ENCODE measurements around the gene TRAF4.
"Not testable (repeated sequence)": the region's sequence is repeated elsewhere in the genome, so short reads cannot be mapped to it uniquely, and the experiment has no call there.

TRAF4 gene

DNA sequence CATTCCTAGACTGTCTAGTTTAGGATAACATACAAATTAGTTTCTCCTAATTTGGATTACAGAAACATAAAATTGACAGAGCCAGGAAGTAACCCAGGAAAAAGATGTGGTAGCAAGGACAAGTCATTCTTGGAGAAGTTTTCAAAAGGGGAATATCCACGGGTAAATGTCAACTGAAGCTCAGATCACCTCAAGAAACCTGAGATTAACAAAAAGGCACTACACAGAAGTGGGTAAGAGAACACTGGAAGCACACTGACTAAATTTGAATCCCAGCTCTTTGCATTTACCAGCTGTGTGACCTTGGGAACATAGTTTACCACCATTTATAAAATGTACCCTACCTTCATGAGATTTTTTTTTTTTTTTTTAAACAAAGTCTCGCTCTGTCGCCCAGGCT, 39.4 kb downstream of the TRAF4 start:
- Histone ChIP-seq H3K9ac (ENCODE audit: low read length) (no peak overlapping the region), H3K27me3 (ENCODE audit: insufficient read depth, low read length, poor library complexity) (no peaks in the 10 kb centered on the region), H3K79me2 (ENCODE audit: control insufficient read depth, insufficient read depth, low read length) (peaks cover 10% of the 10 kb centered on the region), H3K36me3 (ENCODE audit: control insufficient read depth, insufficient read depth, low read length) (no peaks in the 10 kb centered on the region), H3K4me1 (ENCODE audit: control insufficient read depth, low read depth, low read length) (no peaks in the 10 kb centered on the region), H2BK5ac (ENCODE audit: low read length) (no peak overlapping the region), H3K4ac (ENCODE audit: low read depth, low read length) (no peak overlapping the region), H2BK15ac (replicated peaks; ENCODE audit: low read depth) (no peak overlapping the region), H2BK120ac (ENCODE audit: low read depth, low read length) (no peak overlapping the region), H3K27ac (ENCODE audit: low read depth, low read length) (no peak overlapping the region), H3K4me3 (ENCODE audit: low read length) (no peak overlapping the region), H3K79me1 (ENCODE audit: low read length) (peaks cover 4% of the 10 kb centered on the region), H4K8ac (ENCODE audit: low read depth, low read length) (no peak overlapping the region), H3K23ac (ENCODE audit: low read length) (no peak overlapping the region), H3K4me2 (ENCODE audit: low read length) (no peak overlapping the region), H3K56ac (ENCODE audit: low read length) (no peak overlapping the region), H4K5ac (ENCODE audit: low read length) (no peak overlapping the region), H2AK5ac (ENCODE audit: low read length) (no peak overlapping the region), H3K18ac (ENCODE audit: low read length) (no peak overlapping the region)
- no CpG with 5 or more reads among the region's 3 CpGs for WGBS (ENCODE audit: extremely low coverage, insufficient coverage, low lambda C conversion rate)
- DNase-seq: no peak

GRCh38 chr17:28788100-28788499, 44.3 kb downstream of the TRAF4 start:
- Histone ChIP-seq H3K4me3 (ENCODE audit: low read length) (no peak overlapping the region), H3K23ac (ENCODE audit: low read length) (no peak overlapping the region), H4K5ac (ENCODE audit: low read length) (no peak overlapping the region), H3K9ac (ENCODE audit: low read length) (no peak overlapping the region), H3K56ac (ENCODE audit: low read length) (no peak overlapping the region), H3K27ac (ENCODE audit: low read depth, low read length) (no peak overlapping the region), H3K4me1 (ENCODE audit: control insufficient read depth, low read depth, low read length) (no peaks in the 10 kb centered on the region), H2BK5ac (ENCODE audit: low read length) (no peak overlapping the region), H2AK5ac (ENCODE audit: low read length) (no peak overlapping the region), H3K79me1 (ENCODE audit: low read length) (peaks cover 4% of the 10 kb centered on the region), H3K4me2 (ENCODE audit: low read length) (no peak overlapping the region), H2BK15ac (replicated peaks; ENCODE audit: low read depth) (no peak overlapping the region), H3K79me2 (ENCODE audit: control insufficient read depth, insufficient read depth, low read length) (peaks cover 8% of the 10 kb centered on the region), H3K27me3 (ENCODE audit: insufficient read depth, low read length, poor library complexity) (no peaks in the 10 kb centered on the region), H3K4ac (ENCODE audit: low read depth, low read length) (no peak overlapping the region), H4K8ac (ENCODE audit: low read depth, low read length) (no peak overlapping the region), H2BK120ac (ENCODE audit: low read depth, low read length) (no peak overlapping the region), H3K36me3 (ENCODE audit: control insufficient read depth, insufficient read depth, low read length) (no peaks in the 10 kb centered on the region), H3K18ac (ENCODE audit: low read length) (no peak overlapping the region)
- no peak for DNase-seq
- WGBS (ENCODE audit: extremely low coverage, insufficient coverage, low lambda C conversion rate): no CpG with 5 or more reads among the region's 4 CpGs

GRCh38 chr17:28792877-28793661, 49.3 kb downstream of the TRAF4 start:
- peak; percentile 43 for DNase-seq
- Histone ChIP-seq H2AK5ac (ENCODE audit: low read length) (no peak overlapping the region), H3K36me3 (ENCODE audit: control insufficient read depth, insufficient read depth, low read length) (no peaks in the 10 kb centered on the region), H2BK120ac (ENCODE audit: low read depth, low read length) (no peak overlapping the region), H4K5ac (ENCODE audit: low read length) (no peak overlapping the region), H3K27ac (ENCODE audit: low read depth, low read length) (no peak overlapping the region), H3K18ac (ENCODE audit: low read length) (no peak overlapping the region), H3K27me3 (ENCODE audit: insufficient read depth, low read length, poor library complexity) (no peaks in the 10 kb centered on the region), H3K4me1 (ENCODE audit: control insufficient read depth, low read depth, low read length) (no peaks in the 10 kb centered on the region), H2BK15ac (replicated peaks; ENCODE audit: low read depth) (no peak overlapping the region), H3K79me2 (ENCODE audit: control insufficient read depth, insufficient read depth, low read length) (peaks cover 22% of the 10 kb centered on the region), H3K4me3 (ENCODE audit: low read length) (no peak overlapping the region), H3K4ac (ENCODE audit: low read depth, low read length) (no peak overlapping the region), H3K56ac (ENCODE audit: low read length) (no peak overlapping the region), H3K79me1 (ENCODE audit: low read length) (peaks cover 5% of the 10 kb centered on the region), H4K8ac (ENCODE audit: low read depth, low read length) (no peak overlapping the region), H3K9ac (ENCODE audit: low read length) (no peak overlapping the region), H3K4me2 (ENCODE audit: low read length) (no peak overlapping the region), H2BK5ac (ENCODE audit: low read length) (no peak overlapping the region), H3K23ac (ENCODE audit: low read length) (no peak overlapping the region)
- no CpG with 5 or more reads among the region's 2 CpGs for WGBS (ENCODE audit: extremely low coverage, insufficient coverage, low lambda C conversion rate)

DNA sequence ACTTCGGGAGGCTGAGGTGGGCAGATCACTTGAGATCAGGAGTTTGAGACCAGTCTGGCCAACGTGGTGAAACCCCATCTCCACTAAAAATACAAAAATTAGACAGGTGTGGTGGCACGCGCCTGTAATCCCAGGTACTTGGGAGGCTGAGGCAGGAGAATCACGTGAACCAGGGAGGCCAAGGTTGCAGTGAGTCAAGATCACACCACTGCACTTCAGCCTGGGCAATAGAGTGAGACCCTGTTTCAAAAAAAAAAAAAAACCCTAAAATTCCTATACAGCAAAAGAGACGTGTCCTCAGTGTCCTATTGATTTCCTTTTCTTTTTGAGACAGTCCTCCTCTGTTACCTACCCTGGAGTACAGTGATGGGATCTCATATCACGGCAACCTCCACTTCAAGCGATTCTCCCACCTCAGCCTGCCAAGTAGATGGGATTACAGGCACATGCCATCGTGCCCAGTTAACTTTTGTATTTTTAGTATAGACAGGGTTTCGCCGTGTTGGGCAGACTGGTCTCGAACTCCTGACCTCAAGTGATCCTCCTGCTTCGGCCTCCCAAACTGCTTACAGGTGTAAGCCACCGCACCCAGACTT, 51.1 kb downstream of the TRAF4 start:
- not testable (repeated sequence) for H3K4me1 ChIP-seq (ENCODE audit: control insufficient read depth, low read depth, low read length); H3K23ac ChIP-seq (ENCODE audit: low read length); H3K27ac ChIP-seq (ENCODE audit: low read depth, low read length); H2BK15ac ChIP-seq (replicated peaks; ENCODE audit: low read depth); H4K8ac ChIP-seq (ENCODE audit: low read depth, low read length); H3K56ac ChIP-seq (ENCODE audit: low read length); H3K9ac ChIP-seq (ENCODE audit: low read length); H3K4me3 ChIP-seq (ENCODE audit: low read length); DNase-seq; H4K5ac ChIP-seq (ENCODE audit: low read length); H2BK120ac ChIP-seq (ENCODE audit: low read depth, low read length); H3K36me3 ChIP-seq (ENCODE audit: control insufficient read depth, insufficient read depth, low read length); H2AK5ac ChIP-seq (ENCODE audit: low read length); H3K27me3 ChIP-seq (ENCODE audit: insufficient read depth, low read length, poor library complexity); H3K4me2 ChIP-seq (ENCODE audit: low read length); H3K4ac ChIP-seq (ENCODE audit: low read depth, low read length); H2BK5ac ChIP-seq (ENCODE audit: low read length); H3K18ac ChIP-seq (ENCODE audit: low read length); H3K79me1 ChIP-seq (ENCODE audit: low read length)
- H3K79me2 ChIP-seq (ENCODE audit: control insufficient read depth, insufficient read depth, low read length): peaks cover 19% of the 10 kb centered on the region
- no CpG with 5 or more reads among the region's 14 CpGs for WGBS (ENCODE audit: extremely low coverage, insufficient coverage, low lambda C conversion rate)

DNA sequence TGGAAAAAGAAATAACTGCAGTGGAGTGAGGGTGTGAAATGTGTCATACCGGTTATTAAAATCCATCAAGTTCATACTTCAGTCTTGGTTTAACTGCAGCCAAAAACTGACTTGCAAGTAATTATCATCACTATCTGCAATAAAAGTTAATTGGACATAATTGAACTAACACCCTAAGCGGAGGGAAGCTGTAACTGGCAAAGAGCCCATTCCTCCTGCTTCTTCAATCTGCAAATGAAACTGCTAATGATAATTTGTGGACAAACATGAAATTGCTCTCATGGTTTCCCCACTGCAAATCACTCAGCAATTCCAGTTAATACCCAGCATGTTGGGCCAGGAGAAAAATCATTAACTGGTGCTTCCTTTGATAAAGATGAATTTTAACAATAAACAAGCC, 52.3 kb downstream of the TRAF4 start:
- Histone ChIP-seq H3K79me1 (ENCODE audit: low read length) (peaks cover 4% of the 10 kb centered on the region), H3K4me1 (ENCODE audit: control insufficient read depth, low read depth, low read length) (no peaks in the 10 kb centered on the region), H2AK5ac (ENCODE audit: low read length) (no peak overlapping the region), H3K4ac (ENCODE audit: low read depth, low read length) (no peak overlapping the region), H3K56ac (ENCODE audit: low read length) (no peak overlapping the region), H3K27me3 (ENCODE audit: insufficient read depth, low read length, poor library complexity) (no peaks in the 10 kb centered on the region), H4K5ac (ENCODE audit: low read length) (no peak overlapping the region), H2BK5ac (ENCODE audit: low read length) (no peak overlapping the region), H3K18ac (ENCODE audit: low read length) (no peak overlapping the region), H3K9ac (ENCODE audit: low read length) (no peak overlapping the region), H3K4me2 (ENCODE audit: low read length) (no peak overlapping the region), H3K36me3 (ENCODE audit: control insufficient read depth, insufficient read depth, low read length) (no peaks in the 10 kb centered on the region), H3K27ac (ENCODE audit: low read depth, low read length) (no peak overlapping the region), H2BK120ac (ENCODE audit: low read depth, low read length) (no peak overlapping the region), H4K8ac (ENCODE audit: low read depth, low read length) (no peak overlapping the region), H3K79me2 (ENCODE audit: control insufficient read depth, insufficient read depth, low read length) (peaks cover 21% of the 10 kb centered on the region), H3K23ac (ENCODE audit: low read length) (no peak overlapping the region), H2BK15ac (replicated peaks; ENCODE audit: low read depth) (no peak overlapping the region), H3K4me3 (ENCODE audit: low read length) (no peak overlapping the region)
- no peak for DNase-seq
- WGBS (ENCODE audit: extremely low coverage, insufficient coverage, low lambda C conversion rate): no CpG with 5 or more reads among the region's 2 CpGs
